Neural cell (in vitro differentiated cells): ENCODE results near the gene HPN. TPM values are rescaled to one million over a fixed set of nuclear protein-coding genes. Genes with fewer than 3 reads are reported as not detected.
"Not testable (repeated sequence)": the region's sequence is repeated elsewhere in the genome, so short reads cannot be mapped to it uniquely, and the experiment has no call there.

ENCODE experiments used
- H2AFZ ChIP-seq: fragments of 200-600, 300-800 bp; sonication (generic), shearing (Covaris generic); 2 replicates; pipeline ENCODE4 v1.6.0; 2014; ENCODE audit warnings: low read depth, mild to moderate bottlenecking, antibody characterized with exemption, low read length, moderate library complexity
- H3F3A ChIP-seq: fragments of 200-600 bp; shearing (Covaris generic); 2 replicates; pipeline ENCODE4 v1.6.1; 2016; ENCODE audit warnings: mild to moderate bottlenecking, moderate library complexity, mixed read lengths, antibody characterized with exemption, low read length; ENCODE audit not compliant: insufficient read depth, poor library complexity, severe bottlenecking
- H3K27ac ChIP-seq: fragments of 200-600, 300-800 bp; sonication (generic), shearing (Covaris generic); 2 replicates; pipeline ENCODE4 v1.5.1; 2014; ENCODE audit warnings: mild to moderate bottlenecking, low read length, moderate library complexity
- H3K27me3 ChIP-seq: fragments of 300-800, 200-600 bp; sonication (generic), shearing (Covaris generic); 2 replicates; pipeline ENCODE4 v1.6.0; 2014; ENCODE audit warnings: mild to moderate bottlenecking, low read depth, low read length, moderate library complexity; ENCODE audit not compliant: insufficient read depth
- H3K36me3 ChIP-seq: fragments of 300-800, 200-600 bp; sonication (generic), shearing (Covaris generic); 2 replicates; pipeline ENCODE4 v1.5.1; 2014; ENCODE audit warnings: mild to moderate bottlenecking, antibody characterized with exemption, low read length, moderate library complexity; ENCODE audit not compliant: insufficient read depth
- H3K4me2 ChIP-seq: fragments of 300-800, 200-600 bp; sonication (generic), shearing (Covaris generic); 2 replicates; pipeline ENCODE4 v1.6.0; 2014; ENCODE audit warnings: mild to moderate bottlenecking, low read length
- H3K4me3 ChIP-seq: fragments of 300-800, 200-600 bp; sonication (generic), shearing (Covaris generic); 2 replicates; pipeline ENCODE4 v1.5.1; 2014; ENCODE audit warnings: mild to moderate bottlenecking, low read length, moderate library complexity
- H3K79me2 ChIP-seq: fragments of 200-600 bp; shearing (Covaris generic); replicated peaks from 2 replicates; pipeline ENCODE4 v1.6.0; 2014; ENCODE audit warnings: mild to moderate bottlenecking, low read length, moderate library complexity; ENCODE audit not compliant: insufficient read depth
- H3K9ac ChIP-seq: fragments of 300-800, 200-600 bp; sonication (generic), shearing (Covaris generic); 2 replicates; pipeline ENCODE4 v1.6.1; 2016; ENCODE audit warnings: mild to moderate bottlenecking, low read length, mixed read lengths
- H3K9me2 ChIP-seq: fragments of 200-600 bp; shearing (Covaris generic); 2 replicates; pipeline ENCODE4 v1.6.1; 2016; ENCODE audit warnings: mild to moderate bottlenecking, low read length, mixed read lengths; ENCODE audit not compliant: insufficient read depth
- H3K9me3 ChIP-seq: fragments of 200-600, 300-800 bp; sonication (generic), shearing (Covaris generic); 2 replicates; pipeline ENCODE4 v1.6.1; 2016; ENCODE audit warnings: mild to moderate bottlenecking, mixed run types, low read length, moderate library complexity, mixed read lengths
- H4K20me1 ChIP-seq: fragments of 200-600 bp; shearing (Covaris generic); 2 replicates; pipeline ENCODE4 v1.6.1; 2016; ENCODE audit warnings: mild to moderate bottlenecking, mixed run types; ENCODE audit not compliant: insufficient read depth
- CTCF ChIP-seq: fragments of 450-650 bp; IDR thresholded peaks from 2 replicates; pipeline ENCODE4 v1.5.1; 2014; ENCODE audit warnings: antibody characterized with exemption, mild to moderate bottlenecking, moderate library complexity; ENCODE audit not compliant: poor library complexity, severe bottlenecking
- EP300 ChIP-seq: fragments of 450-650 bp; conservative IDR thresholded peaks from 2 replicates; pipeline ENCODE4 v1.6.1; 2014; ENCODE audit warnings: antibody characterized with exemption, mild to moderate bottlenecking, moderate library complexity; ENCODE audit not compliant: poor library complexity, severe bottlenecking
- EZH2 ChIP-seq: fragments of 200-600, 300-800 bp; shearing (Covaris generic), sonication (generic); IDR thresholded peaks from 2 replicates; pipeline ENCODE4 v1.6.1; 2014; ENCODE audit warnings: antibody characterized with exemption, low read length, borderline replicate concordance, mild to moderate bottlenecking; ENCODE audit not compliant: insufficient read depth, poor library complexity, severe bottlenecking
- MXI1 ChIP-seq: fragments of 450-650 bp; conservative IDR thresholded peaks from 2 replicates; pipeline ENCODE4 v1.6.1; 2014; ENCODE audit warnings: antibody characterized with exemption, mild to moderate bottlenecking; ENCODE audit not compliant: poor library complexity, severe bottlenecking
- POLR2AphosphoS5 ChIP-seq: IDR thresholded peaks from 2 replicates; pipeline ENCODE4 v1.6.1; 2012
- RAD21 ChIP-seq: fragments of 450-650 bp; conservative IDR thresholded peaks from 2 replicates; pipeline ENCODE4 v1.6.1; 2014; ENCODE audit warnings: antibody characterized with exemption, mild to moderate bottlenecking, moderate library complexity
- REST ChIP-seq: IDR thresholded peaks from 2 replicates; pipeline ENCODE4 v1.6.1; 2012; ENCODE audit warnings: borderline replicate concordance
- SMC3 ChIP-seq: fragments of 450-650 bp; conservative IDR thresholded peaks from 2 replicates; pipeline ENCODE4 v1.6.1; 2014; ENCODE audit warnings: antibody characterized with exemption, mild to moderate bottlenecking, moderate library complexity; ENCODE audit not compliant: poor library complexity
- TAF1 ChIP-seq: IDR thresholded peaks from 2 replicates; pipeline ENCODE4 v1.6.1; 2012; ENCODE audit warnings: low read depth
- polyA plus RNA-seq: library from polyadenylated mRNA; depleted of rRNA; stranded (reverse); fragments of >200 nt; gene quantifications from 2 replicates; pipeline ENCODE4 v1.2.3, GENCODE V29; 2014

The HPN gene
- polyA plus RNA-seq, 1 donor from 2014 or later, result 0.15 TPM

GRCh38 chr19:34997071-34997617, 44.4 kb upstream of the HPN start:
- Histone ChIP-seq H3K9me3 (no peaks in the 10 kb centered on the region), H3K4me3 (no peak overlapping the region), H3F3A (no peaks in the 10 kb centered on the region), H3K9ac (no peak overlapping the region), H3K27me3 (no peaks in the 10 kb centered on the region), H3K79me2 (peaks cover 24% of the 10 kb centered on the region), H4K20me1 (no peaks in the 10 kb centered on the region), H2AFZ (no peak overlapping the region), H3K27ac (no peak overlapping the region), H3K9me2 (no peaks in the 10 kb centered on the region), H3K4me2 (no peak overlapping the region), H3K36me3 (no peaks in the 10 kb centered on the region)
- TF ChIP-seq REST (no peak), TAF1 (no peak), POLR2AphosphoS5 (no peak), EZH2 (no peak), SMC3 (no peak), MXI1 (no peak), EP300 (no peak), RAD21 (no peak), CTCF (no peak)

GRCh38 chr19:34998224-34998623, 43.3 kb upstream of the HPN start:
- not testable (repeated sequence) for H3K36me3 ChIP-seq, H4K20me1 ChIP-seq, H3K27me3 ChIP-seq, H3K9me2 ChIP-seq, H3K4me3 ChIP-seq, H3K9me3 ChIP-seq, H3K27ac ChIP-seq, H3F3A ChIP-seq, H3K4me2 ChIP-seq, H3K9ac ChIP-seq, H2AFZ ChIP-seq
- H3K79me2 ChIP-seq, result peaks cover 31% of the 10 kb centered on the region
